Mesenchymal stem cell (in vitro differentiated cells and primary cell): ENCODE results near the gene ASTN2.
A peak's percentile ranks its signal among the peaks of the same experiment; 100 is the strongest.

Source experiments
- DNase-seq: peaks from one replicate; pipeline ENCODE4 v3.0.0-alpha.2; 2013
- H2AFZ ChIP-seq: one replicate; pipeline ENCODE4 v1.6.1; 2013; ENCODE audit warnings: low read depth, mild to moderate bottlenecking, control low read depth, inconsistent platforms, low read length, moderate library complexity
- H2AK5ac ChIP-seq: 2 replicates; pipeline ENCODE4 v1.6.1; 2013; ENCODE audit warnings: low read length, moderate library complexity, mild to moderate bottlenecking, inconsistent platforms; ENCODE audit not compliant: severe bottlenecking
- H2BK120ac ChIP-seq: one replicate; pipeline ENCODE4 v1.6.1; 2013; ENCODE audit warnings: low read depth, mild to moderate bottlenecking, inconsistent platforms, low read length, moderate library complexity
- H2BK12ac ChIP-seq, 2 experiments: one replicate each; pipeline ENCODE4 v1.6.1; 2013; ENCODE audit warnings: inconsistent platforms in 2 of 2, low read length in 2 of 2, mild to moderate bottlenecking in 2 of 2, moderate library complexity in 2 of 2, control low read depth in 1 of 2
- H2BK15ac ChIP-seq: one replicate; pipeline ENCODE4 v1.6.1; 2013; ENCODE audit warnings: mild to moderate bottlenecking, low read depth, inconsistent platforms; ENCODE audit not compliant: poor library complexity, severe bottlenecking
- H2BK5ac ChIP-seq: 2 replicates; pipeline ENCODE4 v1.6.1; 2013; ENCODE audit warnings: low read depth, mild to moderate bottlenecking, low read length, control low read depth, inconsistent platforms; ENCODE audit not compliant: poor library complexity, severe bottlenecking
- H3K14ac ChIP-seq, 2 experiments: one replicate each; pipeline ENCODE4 v1.6.1; 2013; ENCODE audit warnings: inconsistent platforms in 2 of 2, low read length in 2 of 2, control low read depth in 1 of 2, mild to moderate bottlenecking in 1 of 2, moderate library complexity in 1 of 2
- H3K18ac ChIP-seq, 2 experiments: one replicate each; pipeline ENCODE4 v1.6.1; 2013; ENCODE audit warnings: inconsistent platforms in 2 of 2, low read length in 2 of 2, control low read depth in 1 of 2, low read depth in 1 of 2, mild to moderate bottlenecking in 1 of 2
- H3K23ac ChIP-seq, 2 experiments: one replicate each; pipeline ENCODE4 v1.6.1; 2013; ENCODE audit warnings: inconsistent platforms in 2 of 2, low read length in 2 of 2, mild to moderate bottlenecking in 2 of 2, moderate library complexity in 2 of 2, control low read depth in 1 of 2
- H3K27ac ChIP-seq: 2 replicates; pipeline ENCODE4 v1.5.1; 2013; ENCODE audit warnings: mild to moderate bottlenecking, moderate library complexity, low read length, control low read depth, inconsistent platforms; ENCODE audit not compliant: poor library complexity, severe bottlenecking
- H3K27me3 ChIP-seq, 2 experiments: 2 replicates each; pipeline versions ENCODE4 v1.6.1 to v1.7.0; 2013; ENCODE audit warnings: low read length in 2 of 2, mild to moderate bottlenecking in 2 of 2, moderate library complexity in 2 of 2, control low read depth in 1 of 2, inconsistent platforms in 1 of 2; ENCODE audit not compliant: control insufficient read depth in 1 of 2, insufficient read depth in 1 of 2
- H3K36me3 ChIP-seq, 2 experiments: 2 replicates each; pipeline versions ENCODE4 v1.6.1 to v1.7.0; 2013; ENCODE audit warnings: low read length in 2 of 2, control low read depth in 1 of 2, inconsistent platforms in 1 of 2, low read depth in 1 of 2, mild to moderate bottlenecking in 1 of 2; ENCODE audit not compliant: insufficient read depth in 2 of 2, control insufficient read depth in 1 of 2
- H3K4ac ChIP-seq, 2 experiments: one replicate each; pipeline ENCODE4 v1.6.1; 2013; ENCODE audit warnings: inconsistent platforms in 2 of 2, low read length in 2 of 2, mild to moderate bottlenecking in 2 of 2, moderate library complexity in 2 of 2, control low read depth in 1 of 2, low read depth in 1 of 2
- H3K4me1 ChIP-seq: 2 replicates; pipeline ENCODE4 v1.6.1; 2013; ENCODE audit warnings: low read depth, low read length, control low read depth; ENCODE audit not compliant: control insufficient read depth, insufficient read depth
- H3K4me2 ChIP-seq: 2 replicates; pipeline ENCODE4 v1.6.1; 2013; ENCODE audit warnings: low read length, mild to moderate bottlenecking, inconsistent platforms; ENCODE audit not compliant: poor library complexity, severe bottlenecking
- H3K4me3 ChIP-seq, 2 experiments: 2 replicates each; pipeline versions ENCODE4 v1.5.1 to v1.7.0; 2013; ENCODE audit warnings: low read length in 2 of 2, mild to moderate bottlenecking in 2 of 2, control low read depth in 1 of 2, low read depth in 1 of 2; ENCODE audit not compliant: insufficient read depth in 1 of 2
- H3K79me1 ChIP-seq: replicated peaks from 2 replicates; pipeline ENCODE4 v1.6.1; 2013; ENCODE audit warnings: mild to moderate bottlenecking, control low read depth, low read length, inconsistent platforms; ENCODE audit not compliant: poor library complexity, severe bottlenecking
- H3K9ac ChIP-seq: 2 replicates; pipeline ENCODE4 v1.7.0; 2013; ENCODE audit warnings: mild to moderate bottlenecking, low read length, moderate library complexity
- H3K9me3 ChIP-seq: 2 replicates; pipeline ENCODE4 v1.7.0; 2013; ENCODE audit warnings: mild to moderate bottlenecking, low read length; ENCODE audit not compliant: control insufficient read depth
- H4K8ac ChIP-seq: one replicate; pipeline ENCODE4 v1.6.1; 2013; ENCODE audit warnings: inconsistent platforms, mild to moderate bottlenecking, low read length, moderate library complexity
- H4K91ac ChIP-seq: one replicate; pipeline ENCODE4 v1.6.1; 2013; ENCODE audit warnings: mild to moderate bottlenecking, low read length, inconsistent platforms
- WGBS: methylation state at CpG from one replicate; pipeline ENCODE4 v1.1.7; 2013; ENCODE audit warnings: mixed read lengths; 5-methylcytosine and 5-hydroxymethylcytosine counted together

ASTN2 gene

GRCh38 chr9:116796669-116797068, 618.2 kb downstream of the ASTN2 start:
- H2BK12ac ChIP-seq: no peak overlapping the region
- 82% methylated on average over 1 of the region's 1 CpG for WGBS

GRCh38 chr9:116795821-116796220, 619.0 kb downstream of the ASTN2 start:
- Histone ChIP-seq H3K27ac (no peak overlapping the region), H2BK120ac (no peak overlapping the region), H3K14ac (no peak overlapping the region), H3K18ac (no peak overlapping the region), H3K79me1 (no peaks in the 10 kb centered on the region), H2AK5ac (no peak overlapping the region), H2BK12ac (no peak overlapping the region), H3K23ac (no peak overlapping the region), H4K8ac (no peak overlapping the region), H2BK15ac (no peak overlapping the region), H3K4ac (no peak overlapping the region), H3K27me3 (peaks cover 0 to 3% of the 10 kb centered on the region in 2 experiments), H4K91ac (no peak overlapping the region), H3K4me1 (peaks cover 2% of the 10 kb centered on the region), H3K4me3 (no peak overlapping the region), H3K36me3 (no peaks in the 10 kb centered on the region), H3K9ac (no peak overlapping the region), H3K4me2 (no peak overlapping the region), H2BK5ac (no peak overlapping the region), H3K9me3 (no peaks in the 10 kb centered on the region), H2AFZ (no peak overlapping the region)
- no peak for DNase-seq
- 95% methylated on average over 1 of the region's 2 CpGs for WGBS

More at GRCh38 chr9:116796669-116797068, 618.2 kb downstream of the ASTN2 start:
- H3K9ac ChIP-seq: no peak overlapping the region
- H4K91ac ChIP-seq: no peak overlapping the region
- H2BK15ac ChIP-seq: no peak overlapping the region
- no peak overlapping the region for H3K4ac ChIP-seq
- no peak overlapping the region for H3K14ac ChIP-seq
- H3K4me3 ChIP-seq: no peak overlapping the region
- H4K8ac ChIP-seq: no peak overlapping the region
- H3K27ac ChIP-seq: no peak overlapping the region
- no peak for DNase-seq
- no peak overlapping the region for H2BK120ac ChIP-seq
- H2AFZ ChIP-seq: no peak overlapping the region
- no peak overlapping the region for H3K4me2 ChIP-seq
- no peaks in the 10 kb centered on the region for H3K9me3 ChIP-seq
- peaks cover 0 to 3% of the 10 kb centered on the region in 2 experiments for H3K27me3 ChIP-seq
- H3K79me1 ChIP-seq: no peaks in the 10 kb centered on the region
- H3K18ac ChIP-seq: no peak overlapping the region
- H3K36me3 ChIP-seq: no peaks in the 10 kb centered on the region
- peaks cover 2% of the 10 kb centered on the region for H3K4me1 ChIP-seq
- no peak overlapping the region for H3K23ac ChIP-seq
- H2AK5ac ChIP-seq: no peak overlapping the region
- no peak overlapping the region for H2BK5ac ChIP-seq

- Histone ChIP-seq H3K4me1 (peaks cover 2% of the 10 kb centered on the region), H2BK15ac (no peak overlapping the region), H2BK120ac (no peak overlapping the region), H2AFZ (no peak overlapping the region), H4K8ac (no peak overlapping the region), H3K36me3 (no peaks in the 10 kb centered on the region), H3K18ac (no peak overlapping the region), H3K79me1 (no peaks in the 10 kb centered on the region), H2BK12ac (peak overlapping the region; percentile 10 to 39), H3K14ac (no peak overlapping the region), H3K4me2 (no peak overlapping the region), H3K9ac (no peak overlapping the region), H2BK5ac (no peak overlapping the region), H3K23ac (no peak overlapping the region), H3K4me3 (no peak overlapping the region), H2AK5ac (no peak overlapping the region), H3K4ac (peak overlapping the region in 1 of 2 experiments; percentile 51), H3K27me3 (no peaks in the 10 kb centered on the region), H3K9me3 (no peaks in the 10 kb centered on the region), H4K91ac (peak overlapping the region; percentile 75), H3K27ac (no peak overlapping the region)
- 74% methylated on average over 6 of the region's 6 CpGs for WGBS
- no peak for DNase-seq
These were observed 622.6 kb downstream of the ASTN2 start for GRCh38 chr9:116792271-116792670.

- peak; percentile 82 for DNase-seq
- H3K9ac ChIP-seq: no peak overlapping the region
- H3K14ac ChIP-seq: no peak overlapping the region
- H3K36me3 ChIP-seq: no peaks in the 10 kb centered on the region
- no peak overlapping the region for H2BK12ac ChIP-seq
- H3K27ac ChIP-seq: no peak overlapping the region
- H2AK5ac ChIP-seq: no peak overlapping the region
- H4K91ac ChIP-seq: no peak overlapping the region
- H4K8ac ChIP-seq: no peak overlapping the region
- no peak overlapping the region for H3K4me3 ChIP-seq
- 0% methylated on average over 1 of the region's 1 CpG for WGBS
- H2AFZ ChIP-seq: no peak overlapping the region
- no peaks in the 10 kb centered on the region for H3K79me1 ChIP-seq
- peaks cover 2% of the 10 kb centered on the region for H3K4me1 ChIP-seq
- H3K18ac ChIP-seq: no peak overlapping the region
- H3K9me3 ChIP-seq: no peaks in the 10 kb centered on the region
- no peak overlapping the region for H3K4me2 ChIP-seq
- no peak overlapping the region for H2BK15ac ChIP-seq
- H2BK5ac ChIP-seq: no peak overlapping the region
- no peak overlapping the region for H3K4ac ChIP-seq
- H2BK120ac ChIP-seq: no peak overlapping the region
- H3K23ac ChIP-seq: no peak overlapping the region
- no peaks in the 10 kb centered on the region for H3K27me3 ChIP-seq
These were observed 623.5 kb downstream of the ASTN2 start for GRCh38 chr9:116791326-116791725.
